Renal cortex interstitium (tissue), 11 donors: Measurements from ENCODE around the gene TESK2. TPM values are rescaled to one million over a fixed set of nuclear protein-coding genes. Genes with fewer than 3 reads are reported as not detected.
"Not testable (repeated sequence)": the region's sequence is repeated elsewhere in the genome, so short reads cannot be mapped to it uniquely, and the experiment has no call there.

Experiments used
- DNase-seq, 11 donors: peaks; one replicate each; pipeline ENCODE4 v3.0.0-alpha.2; 2013; ENCODE audit warnings: low read depth in 9 of 11, low spot score in 4 of 11; ENCODE audit errors: extremely low read depth in 1 of 11
- polyA plus RNA-seq, 3 donors: library from polyadenylated mRNA; unstranded; fragments of 120-200 nt; gene quantifications; one replicate each; pipeline ENCODE4 v1.2.1, GENCODE V29; 2013; ENCODE audit not compliant: insufficient read length in 3 of 3

The TESK2 gene
- polyA plus RNA-seq, 3 donors, result 6.4 to 8.1 (median 7.3) TPM

GRCh38 chr1:45395582-45395981, 95.4 kb downstream of the TESK2 start:
- no peak for DNase-seq

GRCh38 chr1:45395051-45395450, 95.9 kb downstream of the TESK2 start:
- no peak for DNase-seq

- DNase-seq, result no peak
Measured at GRCh38 chr1:45394342-45394741, 96.6 kb downstream of the TESK2 start.

GRCh38 chr1:45393718-45394302, 97.2 kb downstream of the TESK2 start:
- no peak for DNase-seq

GRCh38 chr1:45386219-45386618, 104.7 kb downstream of the TESK2 start:
- DNase-seq, result no peak

DNA sequence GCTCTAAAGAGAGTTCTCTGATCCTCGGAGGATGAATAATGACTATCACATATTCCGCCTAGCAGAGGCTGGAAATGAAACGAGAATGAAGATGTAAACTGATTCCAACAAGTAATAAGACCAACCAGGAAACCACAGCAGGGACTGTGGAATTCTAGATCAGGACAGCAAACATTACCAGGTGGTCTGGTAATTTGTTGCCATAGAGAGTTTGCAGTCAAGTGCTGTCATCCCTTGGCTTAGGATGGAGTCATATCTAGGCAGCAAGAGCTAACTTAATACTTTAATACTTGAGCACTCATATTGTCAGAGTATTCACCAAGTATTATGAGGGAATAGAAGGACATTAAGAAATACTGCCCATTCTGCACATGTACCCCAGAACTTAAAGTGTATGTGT, 105.7 kb downstream of the TESK2 start:
- no peak for DNase-seq

- not testable (repeated sequence) for DNase-seq
Measured at GRCh38 chr1:45384213-45384612, 106.8 kb downstream of the TESK2 start.

GRCh38 chr1:45383191-45383590, 107.8 kb downstream of the TESK2 start:
- DNase-seq, result no peak

DNA sequence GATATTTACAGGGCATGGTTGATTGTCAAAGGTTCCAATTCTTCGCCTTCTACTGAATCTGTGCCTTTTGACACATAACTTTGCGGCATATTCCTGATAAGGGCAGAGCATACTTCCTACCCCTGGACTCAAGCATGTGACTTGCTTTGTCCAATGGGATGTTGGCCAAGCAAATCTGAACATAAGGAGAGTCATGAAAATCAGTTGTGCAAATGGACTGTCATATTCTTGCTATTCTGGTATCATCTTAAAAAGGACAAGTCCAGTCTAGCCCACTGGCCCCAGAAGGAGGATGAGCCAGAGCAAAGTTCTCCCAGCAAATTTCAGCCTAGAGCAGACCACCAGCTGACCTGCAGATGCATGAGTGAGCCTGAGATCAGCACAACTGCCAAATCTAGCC, 109.7 kb downstream of the TESK2 start:
- no peak for DNase-seq

GRCh38 chr1:45380730-45381129, 110.2 kb downstream of the TESK2 start:
- DNase-seq, result no peak

DNA sequence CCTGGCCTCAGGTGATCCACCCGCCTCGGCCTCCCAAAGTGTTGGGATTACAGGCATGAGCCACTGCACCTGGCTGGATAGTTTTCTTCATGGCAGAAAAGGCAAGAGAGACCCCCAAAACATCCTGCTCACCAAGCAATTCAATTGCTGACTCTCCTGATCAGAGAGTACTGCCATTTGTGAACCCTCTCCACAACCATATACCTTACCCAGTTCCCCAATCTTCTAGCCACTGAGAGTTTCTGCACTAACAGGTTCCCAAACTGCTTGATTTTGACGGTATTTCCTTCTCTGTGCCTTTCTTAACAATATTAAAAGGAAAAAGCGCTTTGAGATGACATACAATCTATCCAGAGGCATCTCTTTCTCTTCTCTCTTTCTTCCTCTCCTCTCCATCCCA, 110.8 kb downstream of the TESK2 start:
- DNase-seq, result no peak

GRCh38 chr1:45379524-45379923, 111.4 kb downstream of the TESK2 start:
- no peak for DNase-seq

- no peak for DNase-seq
Measured at GRCh38 chr1:45378184-45378583, 112.8 kb downstream of the TESK2 start.

- no peak for DNase-seq
Measured at GRCh38 chr1:45375104-45376090, 115.6 kb downstream of the TESK2 start.

- DNase-seq, result no peak
Measured at GRCh38 chr1:45373573-45373972, 117.4 kb downstream of the TESK2 start.

DNA sequence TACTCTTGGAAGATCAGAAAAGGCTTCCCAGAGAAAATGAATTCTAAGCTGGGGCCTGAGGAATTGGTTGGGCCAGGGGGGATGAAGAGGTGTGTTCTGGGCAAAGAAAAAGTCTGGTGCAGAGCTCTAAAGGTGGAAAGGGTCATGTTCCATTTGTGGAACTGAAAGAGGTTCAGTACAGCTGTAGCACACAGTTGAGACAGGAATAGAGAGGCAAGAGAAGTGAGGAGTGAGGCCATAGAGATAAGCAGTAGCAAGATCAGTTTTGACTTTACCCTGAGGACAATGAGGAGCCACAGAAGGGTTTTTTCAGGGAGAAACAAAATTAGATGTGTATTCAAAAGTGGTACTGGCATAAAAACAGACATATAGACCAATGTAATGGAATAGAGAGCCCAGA, 120.4 kb downstream of the TESK2 start:
- no peak for DNase-seq

GRCh38 chr1:45365051-45365450, 125.9 kb downstream of the TESK2 start:
- no peak for DNase-seq

DNA sequence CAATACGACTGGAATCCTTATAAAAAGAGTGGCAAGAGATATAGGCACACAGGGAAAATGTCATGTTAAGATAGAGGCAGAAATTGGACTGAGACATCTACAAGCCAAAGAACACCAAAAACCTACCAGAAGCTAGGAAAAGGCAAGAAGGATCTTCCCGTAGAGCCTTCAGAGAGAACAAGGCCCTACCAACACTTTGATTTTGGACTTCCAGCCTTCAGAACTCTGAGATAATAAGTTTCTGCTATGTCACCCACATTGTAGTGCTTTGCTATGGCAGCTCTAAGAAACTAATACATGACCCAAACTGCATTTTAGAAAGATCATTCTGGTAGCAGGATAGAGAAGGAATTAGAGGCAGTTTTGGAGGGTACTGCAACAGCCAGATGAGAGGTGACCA, 126.7 kb downstream of the TESK2 start:
- no peak for DNase-seq

DNA sequence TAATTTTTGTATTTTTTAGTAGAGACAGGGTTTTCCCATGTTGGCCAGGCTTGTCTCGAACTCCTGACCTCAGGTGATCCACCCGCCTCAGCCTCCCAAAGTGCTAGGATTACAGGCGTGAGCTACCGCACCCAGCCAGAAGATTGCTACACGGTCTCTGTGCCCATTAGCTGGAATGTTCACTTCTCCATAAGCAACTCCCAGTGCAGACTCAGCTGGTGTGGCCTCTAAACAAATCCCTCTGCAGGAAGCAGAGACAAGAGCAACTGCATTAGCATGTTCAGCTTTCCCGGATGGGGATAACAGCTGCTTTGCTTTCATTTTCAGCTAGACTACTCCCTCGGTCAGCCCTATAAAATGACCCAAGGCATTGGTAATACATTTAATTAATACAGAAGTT, 130.0 kb downstream of the TESK2 start:
- peak in 7 of 11 donors; percentile 6 to 43 (median 23) for DNase-seq

DNA sequence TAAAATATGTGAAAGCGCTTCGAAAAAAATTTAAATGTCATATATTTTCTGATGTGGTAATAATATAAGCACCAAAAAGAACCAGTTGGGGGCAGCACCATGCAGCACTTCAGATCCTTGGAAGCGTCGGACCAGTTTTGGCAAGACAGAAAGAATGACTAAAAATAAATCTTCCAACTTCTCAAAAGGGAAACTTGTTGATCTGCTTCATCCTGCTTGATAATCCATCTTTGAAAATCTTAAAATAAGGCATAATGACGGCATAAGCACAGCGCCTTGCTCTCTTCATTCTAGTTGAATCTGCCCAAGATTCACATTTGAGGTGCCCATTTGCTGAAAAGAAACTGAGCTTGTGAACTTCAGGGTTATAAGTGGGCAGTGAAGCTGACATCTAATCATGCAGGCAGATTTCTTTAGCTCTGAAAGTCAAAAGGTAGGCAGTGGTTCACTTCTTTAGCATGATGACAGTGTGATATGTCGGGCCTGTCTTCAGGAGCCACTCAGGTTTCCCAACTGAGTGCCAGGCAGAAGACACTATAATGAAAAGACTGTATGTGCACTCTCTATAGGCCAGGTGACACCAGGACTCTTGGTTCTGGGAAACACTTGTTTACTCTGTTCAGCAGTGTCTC, 131.0 kb downstream of the TESK2 start:
- DNase-seq, result peak in 9 of 11 donors; percentile 6 to 57 (median 45)
